ENCODE measurements around the gene NBAS. TPM values are rescaled to one million over a fixed set of nuclear protein-coding genes. Genes with fewer than 3 reads are reported as not detected.
A peak's percentile ranks its signal among the peaks of the same experiment; 100 is the strongest.

NBAS gene
- total and polyA plus RNA-seq, 9 of the 15 experiments (the other 6 are each of a cell fraction or from before 2014, with no cell fraction given) = 15.3 to 94.4 (median 69.9) TPM

GRCh38 chr2:15591692-15592463 lies 30.7 kb upstream of the NBAS start, which contains the start of gene DDX1:
DDX1 (plus strand) TSS chr2:15591868; CDS start chr2:15591934, 66 bp downstream.
- ChIA-PET CTCF (ENCODE audit: low intra/inter-chr PET ratio) (interaction anchor here (0.7 kb wide), 1 partner anchor 13 kb away, joined by 4 read pairs; no protein-coding TSS in a partner anchor), POLR2A (interaction anchor here (0.8 to 1.2 kb wide), 3 partner anchors 9 to 429 kb away, joined by 3 read pairs; no protein-coding TSS in a partner anchor)
- peak; percentile 89 for ATAC-seq
- Histone ChIP-seq H3K79me2 (ENCODE audit: control insufficient read depth, insufficient read depth, low read length) (peaks cover 60% of the 10 kb centered on the region), H3K4me1 (replicated peaks in 1 of 2; ENCODE audit: control insufficient read depth in 2 of 2, insufficient read depth in 2 of 2, low read length in 2 of 2) (peaks cover 7 to 16% of the 10 kb centered on the region in 2 experiments; a peak in 4 of 5 replicates), H4K20me1 (replicated peaks; ENCODE audit: control insufficient read depth, insufficient read depth, low read length) (no peaks in the 10 kb centered on the region), H3K9me1 (ENCODE audit: control insufficient read depth, insufficient read depth, low read length) (no peaks in the 10 kb centered on the region), H3K9me3 (replicated peaks; ENCODE audit: control insufficient read depth, insufficient read depth, low read depth, low read length) (no peaks in the 10 kb centered on the region), H3K27ac (ENCODE audit: extremely low read depth, low read depth, low read length) (peak within 1 kb of the TSS; percentile 93), H3K9ac (ENCODE audit: insufficient read depth in 1 of 2, low read depth in 2 of 2, low read length in 2 of 2) (peak within 1 kb of the TSS; percentile 88 to 100), H3K4me3 (peak within 1 kb of the TSS; percentile 90), H3K4me2 (ENCODE audit: insufficient read depth, low read length) (peak within 1 kb of the TSS; percentile 97), H2AFZ (ENCODE audit: low read depth, low read length) (peak within 1 kb of the TSS; percentile 93), H3K36me3 (ENCODE audit: control insufficient read depth, insufficient read depth, low read length) (peaks cover 27% of the 10 kb centered on the region), H3K27me3 (ENCODE audit: control insufficient read depth in 2 of 2, insufficient read depth in 2 of 2, low read length in 2 of 2) (no peaks in the 10 kb centered on the region)
- DNase-seq (ENCODE audit: extremely low read depth in 1 of 4, low spot score in 3 of 4) = peak; percentile 85 to 92 (median 87)
- 2% methylated on average over 51 of the region's 68 CpGs for WGBS (ENCODE audit: insufficient coverage, low coverage, missing lambda C conversion rate)
- TSS peak; percentile 68 for BruUV-seq (replicated peaks)
- in situ Hi-C loops (cut with MboI) (loop anchor here (25.0 kb wide), 1 partner anchor 680 kb away; no protein-coding TSS in a partner anchor), intact Hi-C loops (cut with micrococcal nuclease) (no loop called here)
- FAIRE-seq = no peak
- TF ChIP-seq ZFPM2 (CRISPR knock-in tag; IDR thresholded peaks at IDR 0.05) (no peak), ZNF436 (CRISPR knock-in tag; IDR thresholded peaks at IDR 0.05) (0 out of 2 replicates have a peak, but pooled peaks have one; percentile 24), THRA (IDR thresholded peaks at IDR 0.05) (no peak), SNAPC5 (CRISPR knock-in tag; IDR thresholded peaks at IDR 0.05) (no peak), TRIM25 (IDR thresholded peaks at IDR 0.05; ENCODE audit: borderline replicate concordance) (no peak), ZKSCAN8 (CRISPR knock-in tag; IDR thresholded peaks at IDR 0.05) (no peak), CBX1 (IDR thresholded peaks at IDR 0.05; ENCODE audit: low read depth) (peak; percentile 85), TOE1 (IDR thresholded peaks at IDR 0.05; ENCODE audit: borderline replicate concordance) (peak; percentile 82), TOE1 (CRISPR knock-in tag; IDR thresholded peaks at IDR 0.05; ENCODE audit: borderline replicate concordance, low read depth) (0 out of 2 replicates have a peak, but pooled peaks have one; percentile 61), AFF1 (IDR thresholded peaks at IDR 0.05; ENCODE audit: low read depth in 1 of 2, partially characterized antibody in 2 of 2) (no peak), ARHGAP35 (IDR thresholded peaks at IDR 0.05; ENCODE audit: partially characterized antibody) (no peak), RAD51 (IDR thresholded peaks at IDR 0.05; ENCODE audit: borderline replicate concordance, low read depth) (peak; percentile 51; the same call in 1 of the 2 replicates), FOXJ3 (CRISPR knock-in tag; IDR thresholded peaks at IDR 0.05) (no peak)

All from K562 (cell line).